BE2C (cell line): Measurements from ENCODE around the gene ENTREP1.

ENCODE experiments used
- DNase-seq: peaks from one replicate; pipeline ENCODE4 v3.0.0-alpha.2; 2020
- H3K27me3 ChIP-seq: fragments of 250-450 bp; sonication (Bioruptor Pico); 2 replicates; pipeline ENCODE4 v1.5.1; 2020; ENCODE audit warnings: mild to moderate bottlenecking
- H3K36me3 ChIP-seq: fragments of 250-450 bp; sonication (Bioruptor Pico); 2 replicates; pipeline ENCODE4 v1.5.1; 2020; ENCODE audit warnings: mild to moderate bottlenecking
- H3K4me1 ChIP-seq: fragments of 250-450 bp; sonication (Bioruptor Pico); 2 replicates; pipeline ENCODE4 v1.5.1; 2020
- H3K4me3 ChIP-seq: 2 replicates; pipeline ENCODE4 v1.5.1; 2011; ENCODE audit warnings: low read depth, low read length
- H3K9me3 ChIP-seq: fragments of 250-450 bp; sonication (Bioruptor Pico); 2 replicates; pipeline ENCODE4 v1.5.1; 2020
- CTCF ChIP-seq: IDR thresholded peaks from 2 replicates; pipeline ENCODE4 v1.5.1; 2012; ENCODE audit warnings: mild to moderate bottlenecking, low read depth, low read length

Gene ENTREP1

GRCh38 chr9:69317081-69317480 is 7.9 kb upstream of the ENTREP1 start:
- TF ChIP-seq CTCF, result no peak
- Histone ChIP-seq H3K27me3 (peaks cover 20% of the 10 kb centered on the region), H3K9me3 (no peaks in the 10 kb centered on the region), H3K4me1 (no peaks in the 10 kb centered on the region), H3K4me3 (no peak overlapping the region), H3K36me3 (no peaks in the 10 kb centered on the region)
- no peak for DNase-seq

GRCh38 chr9:69317894-69318293 is 7.1 kb upstream of the ENTREP1 start:
- Histone ChIP-seq H3K4me3 (no peak overlapping the region), H3K36me3 (no peaks in the 10 kb centered on the region), H3K9me3 (no peaks in the 10 kb centered on the region), H3K4me1 (no peaks in the 10 kb centered on the region), H3K27me3 (peaks cover 28% of the 10 kb centered on the region)
- no peak for DNase-seq
- no peak for TF ChIP-seq CTCF

GRCh38 chr9:69319324-69320025 is 5.5 kb upstream of the ENTREP1 start:
- no peak for DNase-seq
- Histone ChIP-seq H3K4me1 (no peaks in the 10 kb centered on the region), H3K27me3 (peaks cover 44% of the 10 kb centered on the region), H3K9me3 (no peaks in the 10 kb centered on the region), H3K36me3 (no peaks in the 10 kb centered on the region), H3K4me3 (no peak overlapping the region)
- TF ChIP-seq CTCF, result no peak

- Histone ChIP-seq H3K9me3 (no peaks in the 10 kb centered on the region), H3K4me3 (no peak overlapping the region), H3K27me3 (peaks cover 72% of the 10 kb centered on the region), H3K36me3 (no peaks in the 10 kb centered on the region), H3K4me1 (no peaks in the 10 kb centered on the region)
- DNase-seq, result no peak
- no peak for TF ChIP-seq CTCF
Measured at GRCh38 chr9:69322256-69322655, 2.8 kb upstream of the ENTREP1 start.

GRCh38 chr9:69323861-69324260 is 1.2 kb upstream of the ENTREP1 start:
- H3K27me3 ChIP-seq, result peaks cover 88% of the 10 kb centered on the region
- H3K4me3 ChIP-seq, result no peak overlapping the region
- TF ChIP-seq CTCF, result no peak

GRCh38 chr9:69325409-69326212 is 596 bp downstream of the ENTREP1 start:
- Histone ChIP-seq H3K4me1 (no peaks in the 10 kb centered on the region), H3K36me3 (no peaks in the 10 kb centered on the region), H3K9me3 (no peaks in the 10 kb centered on the region), H3K27me3 (peaks cover 78% of the 10 kb centered on the region), H3K4me3 (no peak overlapping the region)
- TF ChIP-seq CTCF, result no peak
- no peak for DNase-seq

More at GRCh38 chr9:69323861-69324260, 1.2 kb upstream of the ENTREP1 start:
- Histone ChIP-seq H3K4me1 (no peaks in the 10 kb centered on the region), H3K36me3 (no peaks in the 10 kb centered on the region), H3K9me3 (no peaks in the 10 kb centered on the region)
- no peak for DNase-seq
